M059J (cell line): ENCODE results near the gene EPHB3. TPM values are rescaled to one million over a fixed set of nuclear protein-coding genes. Genes with fewer than 3 reads are reported as not detected.
A peak's percentile ranks its signal among the peaks of the same experiment; 100 is the strongest.

ENCODE experiments used
- DNase-seq: peaks from one replicate; pipeline ENCODE4 v3.0.0-alpha.2; 2012; ENCODE audit warnings: low read depth
- total RNA-seq: library from RNA; depleted of rRNA; stranded (reverse); fragments of >200 nt; shearing (Covaris generic); gene quantifications from 2 replicates; pipeline ENCODE4 v1.2.3, GENCODE V29; 2014

Gene EPHB3
- total RNA-seq, 1 experiment from 2014 or later: 1.2 TPM

GRCh38 chr3:184563941-184564684 is 2.5 kb downstream of the EPHB3 start:
- DNase-seq: no peak

DNA sequence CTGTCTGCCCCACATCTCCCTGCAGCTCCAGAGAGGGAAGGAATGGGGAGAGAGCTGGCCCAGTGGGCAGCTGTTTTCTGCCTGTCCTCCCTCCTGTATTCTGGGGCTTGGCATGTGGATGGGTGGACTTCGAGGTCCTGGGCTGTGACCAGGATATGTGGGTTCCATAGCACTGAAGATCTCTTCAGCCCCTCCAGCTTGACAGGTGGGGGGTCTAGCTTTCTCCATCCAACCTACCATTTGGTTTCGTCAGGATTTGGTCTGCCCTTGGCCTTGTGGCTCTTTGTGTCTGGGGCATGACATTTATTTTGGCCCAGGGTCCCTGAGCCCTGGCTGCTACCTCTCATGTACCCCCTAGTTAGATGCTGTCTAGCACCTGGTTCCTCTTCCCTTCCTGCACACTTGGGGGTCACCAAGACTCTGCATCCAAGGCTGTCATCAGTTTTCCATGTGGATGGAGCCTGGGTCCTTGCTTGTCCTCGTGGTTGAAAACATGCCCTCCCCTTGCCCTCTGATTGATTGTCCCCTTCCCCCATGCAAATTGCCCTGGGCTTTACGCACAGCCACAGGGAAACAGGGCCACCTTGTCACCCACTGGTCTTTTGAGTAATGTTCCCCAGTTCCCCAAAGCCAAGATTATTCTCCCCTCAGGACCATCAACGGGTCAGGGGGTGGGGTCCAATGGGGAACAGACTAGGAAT is 3.2 kb downstream of the EPHB3 start:
- no peak for DNase-seq

GRCh38 chr3:184565421-184566211 is 4.0 kb downstream of the EPHB3 start:
- peak; percentile 93 for DNase-seq

DNA sequence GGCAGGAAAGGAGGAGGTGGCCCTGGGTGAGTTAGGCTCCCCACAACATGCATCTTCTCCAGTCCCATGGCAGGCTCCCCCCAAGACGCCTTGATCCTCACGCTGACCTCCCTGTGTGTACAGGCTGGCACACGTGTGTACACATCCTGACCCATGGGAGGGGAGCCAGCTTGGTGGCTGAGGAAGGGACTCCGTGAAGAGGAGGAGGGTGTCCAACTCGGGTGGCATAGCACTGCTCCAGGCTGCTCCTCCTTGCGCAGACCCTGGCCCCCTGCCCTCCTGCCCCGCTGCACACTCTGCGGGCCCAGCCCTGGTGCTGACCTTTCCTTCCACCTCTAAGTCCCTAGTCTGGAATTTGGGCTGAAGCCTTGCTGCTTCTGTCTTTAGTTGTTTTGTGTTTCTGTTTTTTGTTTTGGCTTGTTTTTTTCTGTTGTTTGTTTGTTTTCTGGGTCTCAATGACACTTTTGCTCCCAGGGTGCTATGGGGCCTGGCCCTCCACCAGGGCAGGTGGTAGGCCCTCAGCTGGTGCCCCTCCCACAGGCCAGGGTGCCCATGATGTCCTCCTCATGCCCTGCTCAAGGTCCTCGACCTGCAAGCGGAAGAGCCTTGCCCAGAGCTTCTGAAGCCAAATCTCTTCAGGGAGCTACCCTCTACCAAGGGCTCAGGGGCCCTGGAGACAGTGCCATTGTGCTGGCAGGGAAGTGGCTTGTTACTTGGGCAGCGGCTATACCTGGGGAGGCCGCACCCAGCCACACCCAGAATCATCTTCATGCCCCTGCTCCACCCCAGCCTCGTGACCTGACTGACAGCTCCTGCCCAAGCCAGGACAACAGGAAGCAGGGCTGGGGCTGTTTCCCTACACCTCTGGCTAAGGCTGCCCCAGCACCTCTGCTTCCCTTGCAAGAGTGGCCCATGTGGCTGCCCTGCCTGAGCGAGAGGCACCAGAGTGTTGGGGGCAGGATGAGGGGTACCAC is 5.1 kb downstream of the EPHB3 start:
- no peak for DNase-seq

GRCh38 chr3:184567946-184568559 is 6.5 kb downstream of the EPHB3 start:
- no peak for DNase-seq

GRCh38 chr3:184568560-184568923 is 7.0 kb downstream of the EPHB3 start:
- DNase-seq: no peak

GRCh38 chr3:184568924-184569829 is 7.6 kb downstream of the EPHB3 start:
- DNase-seq: peak; percentile 93

DNA sequence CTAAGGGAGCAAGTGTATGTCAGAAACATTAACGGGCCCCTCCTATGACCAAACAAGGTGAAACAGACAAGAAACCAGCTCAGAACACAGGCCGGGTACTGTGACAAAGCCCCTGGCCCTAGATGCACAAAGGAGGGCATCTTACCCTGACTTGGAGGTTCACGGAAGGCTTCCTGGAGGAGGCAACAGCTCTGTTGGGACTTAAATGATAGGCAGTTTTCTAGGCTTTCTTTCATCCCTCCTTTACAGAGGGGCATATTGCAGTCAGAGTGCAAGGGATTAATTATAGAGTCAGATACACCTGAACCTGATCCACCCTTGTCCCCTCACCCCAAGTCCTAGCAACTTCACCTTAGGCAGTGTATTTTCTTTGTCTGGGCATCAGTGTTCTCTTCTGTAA is 8.4 kb downstream of the EPHB3 start:
- no peak for DNase-seq

- no peak for DNase-seq
Measured at GRCh38 chr3:184570489-184570888, 8.9 kb downstream of the EPHB3 start.

DNA sequence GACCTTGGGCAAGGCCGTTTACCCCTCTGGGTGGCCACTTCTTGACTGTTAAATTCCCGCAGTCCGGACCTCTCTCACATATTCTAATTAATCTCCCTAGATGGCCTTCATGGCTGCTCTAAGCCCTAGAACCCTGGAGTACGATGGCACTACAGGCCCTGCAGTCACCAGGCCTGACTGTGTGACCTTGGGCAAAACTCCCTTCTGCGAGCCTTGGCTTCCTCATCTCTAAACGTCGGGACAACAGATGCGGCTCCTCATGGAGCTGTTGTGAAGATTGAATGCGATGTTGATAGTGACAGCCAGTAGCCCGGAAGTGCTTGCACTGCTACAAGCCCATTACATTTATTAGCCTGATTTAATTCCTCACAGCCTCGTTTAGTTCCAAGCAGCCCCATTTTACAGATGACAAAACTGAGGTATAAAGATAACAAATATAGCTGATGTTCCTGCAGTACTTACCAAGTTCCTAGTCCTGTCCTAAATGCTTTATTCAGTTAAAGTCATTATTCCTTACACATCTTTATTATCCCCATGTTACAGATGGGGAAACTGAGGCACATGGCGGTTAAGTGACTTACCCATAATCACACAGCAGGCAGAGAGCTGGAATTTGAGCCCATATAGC is 10.3 kb downstream of the EPHB3 start:
- no peak for DNase-seq

DNA sequence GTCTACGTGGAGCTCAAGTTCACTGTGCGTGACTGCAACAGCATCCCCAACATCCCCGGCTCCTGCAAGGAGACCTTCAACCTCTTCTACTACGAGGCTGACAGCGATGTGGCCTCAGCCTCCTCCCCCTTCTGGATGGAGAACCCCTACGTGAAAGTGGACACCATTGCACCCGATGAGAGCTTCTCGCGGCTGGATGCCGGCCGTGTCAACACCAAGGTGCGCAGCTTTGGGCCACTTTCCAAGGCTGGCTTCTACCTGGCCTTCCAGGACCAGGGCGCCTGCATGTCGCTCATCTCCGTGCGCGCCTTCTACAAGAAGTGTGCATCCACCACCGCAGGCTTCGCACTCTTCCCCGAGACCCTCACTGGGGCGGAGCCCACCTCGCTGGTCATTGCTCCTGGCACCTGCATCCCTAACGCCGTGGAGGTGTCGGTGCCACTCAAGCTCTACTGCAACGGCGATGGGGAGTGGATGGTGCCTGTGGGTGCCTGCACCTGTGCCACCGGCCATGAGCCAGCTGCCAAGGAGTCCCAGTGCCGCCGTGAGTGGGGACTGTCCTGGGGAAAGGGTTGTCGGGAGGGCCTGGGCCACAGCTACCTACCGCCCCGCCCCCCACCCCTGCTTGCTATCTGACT is 11.2 kb downstream of the EPHB3 start:
- no peak for DNase-seq

- DNase-seq: no peak
Measured at GRCh38 chr3:184574515-184575417, 13.2 kb downstream of the EPHB3 start.

DNA sequence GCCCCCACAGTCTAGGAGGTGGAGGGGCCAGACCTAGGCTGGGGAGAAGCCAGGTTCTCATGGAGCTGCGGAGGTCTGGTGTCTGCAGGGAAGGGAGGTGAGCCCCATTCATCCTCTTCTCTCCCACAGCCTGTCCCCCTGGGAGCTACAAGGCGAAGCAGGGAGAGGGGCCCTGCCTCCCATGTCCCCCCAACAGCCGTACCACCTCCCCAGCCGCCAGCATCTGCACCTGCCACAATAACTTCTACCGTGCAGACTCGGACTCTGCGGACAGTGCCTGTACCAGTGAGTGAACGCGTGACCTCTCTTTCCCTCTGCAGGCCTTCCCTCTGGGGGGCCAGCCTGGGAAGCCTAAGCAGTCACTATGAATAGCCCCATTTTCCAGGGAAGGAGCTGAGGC is 14.1 kb downstream of the EPHB3 start:
- no peak for DNase-seq

DNA sequence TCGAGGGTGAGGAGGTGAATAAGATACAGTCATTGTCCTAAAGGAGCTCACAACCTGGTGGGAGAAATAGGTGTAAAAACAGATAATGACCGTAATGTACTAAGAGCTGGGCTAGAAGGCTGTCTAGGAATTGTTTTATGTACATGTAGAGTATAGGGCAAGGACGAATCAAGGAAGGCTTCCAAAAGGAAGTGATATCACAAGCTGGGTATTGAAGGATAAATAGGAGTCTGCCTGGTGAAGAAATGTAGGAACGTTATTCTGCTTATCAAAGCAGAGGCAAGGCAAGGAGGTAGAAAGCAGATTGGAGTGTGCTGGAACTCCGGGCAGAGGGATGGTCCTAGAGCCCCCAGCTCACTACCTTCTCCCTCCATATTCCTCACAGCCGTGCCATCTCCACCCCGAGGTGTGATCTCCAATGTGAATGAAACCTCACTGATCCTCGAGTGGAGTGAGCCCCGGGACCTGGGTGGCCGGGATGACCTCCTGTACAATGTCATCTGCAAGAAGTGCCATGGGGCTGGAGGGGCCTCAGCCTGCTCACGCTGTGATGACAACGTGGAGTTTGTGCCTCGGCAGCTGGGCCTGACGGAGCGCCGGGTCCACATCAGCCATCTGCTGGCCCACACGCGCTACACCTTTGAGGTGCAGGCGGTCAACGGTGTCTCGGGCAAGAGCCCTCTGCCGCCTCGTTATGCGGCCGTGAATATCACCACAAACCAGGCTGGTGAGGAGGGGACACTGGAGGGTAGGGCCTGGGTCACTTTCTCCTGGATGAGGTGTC is 15.1 kb downstream of the EPHB3 start:
- DNase-seq: no peak

GRCh38 chr3:184577546-184577945 is 16.0 kb downstream of the EPHB3 start:
- no peak for DNase-seq

- DNase-seq: no peak
Measured at GRCh38 chr3:184578218-184578617, 16.6 kb downstream of the EPHB3 start.

GRCh38 chr3:184578822-184579221 is 17.2 kb downstream of the EPHB3 start:
- DNase-seq: no peak
